Osteoblast (primary cell): ENCODE results near the gene ATP9A. TPM values are rescaled to one million over a fixed set of nuclear protein-coding genes. Genes with fewer than 3 reads are reported as not detected.

ENCODE experiments used
- DNase-seq: peaks from one replicate; pipeline ENCODE4 v3.0.0; 2011; ENCODE audit warnings: low spot score, mixed read lengths; ENCODE audit not compliant: insufficient read length; ENCODE audit errors: missing footprints
- H2AFZ ChIP-seq: 2 replicates; pipeline ENCODE4 v1.6.0; 2011; ENCODE audit warnings: mild to moderate bottlenecking, low read length
- H3K27ac ChIP-seq: 2 replicates; pipeline ENCODE4 v1.5.1; 2011; ENCODE audit warnings: mild to moderate bottlenecking, low read depth, low read length, moderate library complexity
- H3K27me3 ChIP-seq: 2 replicates; pipeline ENCODE4 v1.6.0; 2012; ENCODE audit warnings: mild to moderate bottlenecking, control low read depth, inconsistent platforms, low read length, moderate library complexity; ENCODE audit not compliant: insufficient read depth
- H3K36me3 ChIP-seq: 2 replicates; pipeline ENCODE4 v1.5.1; 2011; ENCODE audit warnings: mild to moderate bottlenecking, low read length, control low read depth, moderate library complexity; ENCODE audit not compliant: insufficient read depth
- H3K4me1 ChIP-seq: 2 replicates; pipeline ENCODE4 v1.5.1; 2011; ENCODE audit warnings: mild to moderate bottlenecking, low read length, control low read depth, moderate library complexity; ENCODE audit not compliant: insufficient read depth
- H3K4me2 ChIP-seq: 2 replicates; pipeline ENCODE4 v1.6.0; 2011; ENCODE audit warnings: mild to moderate bottlenecking, low read length; ENCODE audit not compliant: insufficient read depth
- H3K4me3 ChIP-seq: fragments of 200-600 bp; sonication (generic); 3 replicates; pipeline ENCODE4 v1.5.1; 2012; ENCODE audit warnings: mild to moderate bottlenecking, low read length, inconsistent platforms; ENCODE audit not compliant: insufficient read depth
- H3K79me2 ChIP-seq: 2 replicates; pipeline ENCODE4 v1.6.0; 2012; ENCODE audit warnings: mild to moderate bottlenecking, low read length, control low read depth, inconsistent platforms; ENCODE audit not compliant: insufficient read depth
- H3K9me3 ChIP-seq: 2 replicates; pipeline ENCODE4 v1.5.1; 2011; ENCODE audit warnings: low read depth, low read length, control low read depth
- H4K20me1 ChIP-seq: 2 replicates; pipeline ENCODE4 v1.6.0; 2012; ENCODE audit warnings: mild to moderate bottlenecking, low read length, control low read depth; ENCODE audit not compliant: insufficient read depth
- CTCF ChIP-seq: IDR thresholded peaks from 2 replicates; pipeline ENCODE4 v1.5.1; 2011; ENCODE audit warnings: mild to moderate bottlenecking, low read depth, low read length, moderate library complexity; ENCODE audit errors: extremely low read depth
- total RNA-seq: library from RNA; depleted of rRNA; stranded (reverse); fragments of >200 nt; gene quantifications from 2 replicates; pipeline ENCODE4 v1.2.3, GENCODE V29; 2012

Gene ATP9A
- total RNA-seq, 1 donor = 48.9 TPM

GRCh38 chr20:51643390-51643789, 124.8 kb downstream of the ATP9A start:
- no peak for DNase-seq
- no peak overlapping the region for H3K27ac ChIP-seq
- no peaks in the 10 kb centered on the region for H3K27me3 ChIP-seq

GRCh38 chr20:51641866-51642265, 126.3 kb downstream of the ATP9A start:
- H4K20me1 ChIP-seq = no peaks in the 10 kb centered on the region
- no peak for DNase-seq
- no peaks in the 10 kb centered on the region for H3K36me3 ChIP-seq
- H3K4me2 ChIP-seq = no peak overlapping the region
- H3K9me3 ChIP-seq = no peaks in the 10 kb centered on the region
- TF ChIP-seq CTCF = no peak
- H2AFZ ChIP-seq = no peak overlapping the region
- no peak overlapping the region for H3K27ac ChIP-seq
- H3K4me3 ChIP-seq = no peak overlapping the region
- peaks cover 3% of the 10 kb centered on the region for H3K4me1 ChIP-seq
- no peaks in the 10 kb centered on the region for H3K79me2 ChIP-seq
- no peaks in the 10 kb centered on the region for H3K27me3 ChIP-seq

More at GRCh38 chr20:51643390-51643789, 124.8 kb downstream of the ATP9A start:
- TF ChIP-seq CTCF = no peak
- peaks cover 3% of the 10 kb centered on the region for H3K4me1 ChIP-seq
- H3K79me2 ChIP-seq = no peaks in the 10 kb centered on the region
- H3K9me3 ChIP-seq = no peaks in the 10 kb centered on the region
- no peak overlapping the region for H3K4me3 ChIP-seq
- no peak overlapping the region for H3K4me2 ChIP-seq
- no peaks in the 10 kb centered on the region for H4K20me1 ChIP-seq
- H2AFZ ChIP-seq = no peak overlapping the region
- no peaks in the 10 kb centered on the region for H3K36me3 ChIP-seq

DNA sequence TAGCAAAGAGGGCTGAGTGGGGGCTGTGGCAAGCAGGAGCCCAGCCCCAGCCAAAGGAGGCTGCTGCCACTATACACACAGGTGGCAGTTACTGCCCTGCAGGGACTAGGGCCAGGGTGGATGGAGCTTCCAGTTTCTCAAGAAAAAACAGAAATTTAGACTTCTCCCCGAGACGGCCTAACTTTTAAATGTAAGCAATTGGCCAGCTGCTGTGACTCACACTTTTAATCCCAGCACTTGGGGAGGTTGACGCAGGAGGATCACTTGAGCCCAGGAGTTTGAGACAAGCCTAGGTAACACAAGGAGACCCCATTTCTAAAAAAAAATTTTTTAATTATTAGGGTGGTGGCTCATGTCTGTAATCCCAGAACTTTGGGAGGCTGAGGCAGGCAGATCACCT, 127.4 kb downstream of the ATP9A start:
- Histone ChIP-seq H3K4me2 (no peak overlapping the region), H3K36me3 (no peaks in the 10 kb centered on the region), H3K9me3 (no peaks in the 10 kb centered on the region), H3K4me1 (peaks cover 6% of the 10 kb centered on the region), H3K79me2 (no peaks in the 10 kb centered on the region), H3K27ac (no peak overlapping the region), H4K20me1 (no peaks in the 10 kb centered on the region), H3K4me3 (no peak overlapping the region), H2AFZ (no peak overlapping the region), H3K27me3 (no peaks in the 10 kb centered on the region)
- no peak for DNase-seq
- no peak for TF ChIP-seq CTCF

GRCh38 chr20:51639206-51639832, 128.9 kb downstream of the ATP9A start:
- H4K20me1 ChIP-seq = no peaks in the 10 kb centered on the region
- no peaks in the 10 kb centered on the region for H3K79me2 ChIP-seq
- peak overlapping the region; percentile 67 for H3K4me2 ChIP-seq
- no peaks in the 10 kb centered on the region for H3K27me3 ChIP-seq
- H3K4me3 ChIP-seq = no peak overlapping the region
- no peaks in the 10 kb centered on the region for H3K36me3 ChIP-seq
- no peak for DNase-seq
- H3K27ac ChIP-seq = peak overlapping the region; percentile 46
- TF ChIP-seq CTCF = peak; percentile 87
- no peaks in the 10 kb centered on the region for H3K9me3 ChIP-seq
- peaks cover 6% of the 10 kb centered on the region for H3K4me1 ChIP-seq
- peak overlapping the region; percentile 63 for H2AFZ ChIP-seq
